Astrocyte (in vitro differentiated cells and primary cell): ENCODE measurements around the gene PRKCE. TPM values are rescaled to one million over a fixed set of nuclear protein-coding genes. Genes with fewer than 3 reads are reported as not detected.

Experiments
- DNase-seq: peaks from one replicate; pipeline ENCODE4 v3.0.0-alpha.2; 2010; ENCODE audit warnings: low read depth
- FAIRE-seq: peaks from 2 replicates; lab custom pipeline; 2011; peaks lifted over from hg19 to GRCh38; lab: Jason Lieb, UNC
- H2AFZ ChIP-seq: 2 replicates; pipeline ENCODE4 v1.6.0; 2012; ENCODE audit warnings: low read depth, low read length, inconsistent platforms
- H3K27ac ChIP-seq: 2 replicates; pipeline ENCODE4 v1.5.1; 2011; ENCODE audit warnings: low read depth, low read length, inconsistent platforms
- H3K27me3 ChIP-seq: 2 replicates; pipeline ENCODE4 v1.6.0; 2011; ENCODE audit warnings: low read length, inconsistent platforms; ENCODE audit not compliant: insufficient read depth
- H3K36me3 ChIP-seq: 2 replicates; pipeline ENCODE4 v1.5.1; 2011; ENCODE audit warnings: low read length, inconsistent platforms; ENCODE audit not compliant: insufficient read depth
- H3K4me1 ChIP-seq: 2 replicates; pipeline ENCODE4 v1.5.1; 2011; ENCODE audit warnings: low read length, inconsistent platforms; ENCODE audit not compliant: insufficient read depth
- H3K4me2 ChIP-seq: 2 replicates; pipeline ENCODE4 v1.6.0; 2012; ENCODE audit warnings: low read length, inconsistent platforms
- H3K4me3 ChIP-seq: 2 replicates; pipeline ENCODE4 v1.5.1; 2011; ENCODE audit warnings: low read depth, mild to moderate bottlenecking, low read length, inconsistent platforms; ENCODE audit not compliant: insufficient read depth
- H3K79me2 ChIP-seq: 2 replicates; pipeline ENCODE4 v1.6.0; 2012; ENCODE audit warnings: mild to moderate bottlenecking, low read length, inconsistent platforms; ENCODE audit not compliant: insufficient read depth
- H3K9ac ChIP-seq: 2 replicates; pipeline ENCODE4 v1.6.0; 2012; ENCODE audit warnings: mild to moderate bottlenecking, low read length, inconsistent platforms
- H3K9me3 ChIP-seq: 2 replicates; pipeline ENCODE4 v1.5.1; 2012; ENCODE audit warnings: low read depth, mild to moderate bottlenecking, low read length, inconsistent platforms; ENCODE audit not compliant: insufficient read depth
- H4K20me1 ChIP-seq: 2 replicates; pipeline ENCODE4 v1.6.0; 2012; ENCODE audit warnings: low read length, inconsistent platforms; ENCODE audit not compliant: insufficient read depth
- H3K27ac Mint-ChIP-seq: one replicate; pipeline ENCODE4 v1.8.0; 2021; ENCODE audit warnings: mild to moderate bottlenecking, mixed read lengths; ENCODE audit not compliant: unreplicated experiment
- H3K27me3 Mint-ChIP-seq: one replicate; pipeline ENCODE4 v1.8.0; 2021; ENCODE audit warnings: low read depth, mixed read lengths; ENCODE audit not compliant: unreplicated experiment
- H3K36me3 Mint-ChIP-seq: one replicate; pipeline ENCODE4 v1.8.0; 2021; ENCODE audit warnings: low read depth, mixed read lengths; ENCODE audit not compliant: unreplicated experiment
- H3K4me1 Mint-ChIP-seq: one replicate; pipeline ENCODE4 v1.8.0; 2021; ENCODE audit warnings: low read depth, mixed read lengths; ENCODE audit not compliant: unreplicated experiment
- H3K4me3 Mint-ChIP-seq: one replicate; pipeline ENCODE4 v1.8.0; 2021; ENCODE audit warnings: mild to moderate bottlenecking, moderate library complexity, mixed read lengths; ENCODE audit not compliant: unreplicated experiment
- H3K9me3 Mint-ChIP-seq: one replicate; pipeline ENCODE4 v1.8.0; 2021; ENCODE audit warnings: mild to moderate bottlenecking, mixed read lengths; ENCODE audit not compliant: unreplicated experiment
- EZH2 ChIP-seq: IDR thresholded peaks from 2 replicates; pipeline ENCODE4 v1.6.1; 2012; ENCODE audit warnings: mild to moderate bottlenecking, low read length, inconsistent platforms; ENCODE audit not compliant: insufficient read depth
- total RNA-seq: library from RNA; stranded (reverse); gene quantifications from 2 replicates; pipeline ENCODE4 v1.2.1, GENCODE V29; 2021
- TF ChIP-seq, protein P1 (sequence below): IDR thresholded peaks from 2 replicates; pipeline ENCODE4 v1.5.1; 2011; ENCODE audit warnings: low read depth, mild to moderate bottlenecking, inconsistent platforms, low read length, moderate library complexity; ENCODE audit not compliant: insufficient read depth

The PRKCE gene
- total RNA-seq, 1 donor from 2014 or later: 12.8 TPM

DNA sequence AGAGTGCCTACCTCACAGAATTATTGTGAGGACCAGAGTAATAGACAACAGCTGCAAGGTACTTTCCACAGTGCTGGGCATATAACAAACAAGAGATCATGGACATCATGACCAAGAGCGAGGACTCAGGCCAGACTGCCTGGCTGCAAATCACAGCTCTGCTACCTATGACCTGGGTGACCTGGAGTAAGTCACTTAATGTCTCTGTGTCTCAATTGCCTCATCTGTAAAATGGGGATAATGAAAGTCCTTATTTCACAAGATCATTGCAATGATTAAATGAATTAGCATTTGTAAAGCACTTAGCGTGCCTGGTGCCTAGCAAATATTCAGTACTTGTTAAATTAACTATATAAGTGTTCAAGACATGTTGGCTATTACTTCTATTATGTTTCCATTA is 59.7 kb downstream of the PRKCE start:
- Histone ChIP-seq H4K20me1 (peaks cover 37% of the 10 kb centered on the region), H3K9me3 (no peaks in the 10 kb centered on the region), H3K27me3 (no peaks in the 10 kb centered on the region), H3K4me2 (no peak overlapping the region), H3K27ac (no peak overlapping the region), H3K36me3 (no peaks in the 10 kb centered on the region), H3K9ac (no peak overlapping the region), H3K4me3 (no peak overlapping the region), H3K4me1 (no peaks in the 10 kb centered on the region), H2AFZ (no peak overlapping the region), H3K79me2 (no peaks in the 10 kb centered on the region)
- no peaks in the 10 kb centered on the region for H3K4me1 Mint-ChIP-seq
- DNase-seq: no peak
- no peak overlapping the region for H3K4me3 Mint-ChIP-seq
- no peak overlapping the region for H3K27ac Mint-ChIP-seq
- H3K9me3 Mint-ChIP-seq: peaks cover 10% of the 10 kb centered on the region
- no peak for FAIRE-seq
- peaks cover 13% of the 10 kb centered on the region for H3K36me3 Mint-ChIP-seq
- TF ChIP-seq, protein P1, sequence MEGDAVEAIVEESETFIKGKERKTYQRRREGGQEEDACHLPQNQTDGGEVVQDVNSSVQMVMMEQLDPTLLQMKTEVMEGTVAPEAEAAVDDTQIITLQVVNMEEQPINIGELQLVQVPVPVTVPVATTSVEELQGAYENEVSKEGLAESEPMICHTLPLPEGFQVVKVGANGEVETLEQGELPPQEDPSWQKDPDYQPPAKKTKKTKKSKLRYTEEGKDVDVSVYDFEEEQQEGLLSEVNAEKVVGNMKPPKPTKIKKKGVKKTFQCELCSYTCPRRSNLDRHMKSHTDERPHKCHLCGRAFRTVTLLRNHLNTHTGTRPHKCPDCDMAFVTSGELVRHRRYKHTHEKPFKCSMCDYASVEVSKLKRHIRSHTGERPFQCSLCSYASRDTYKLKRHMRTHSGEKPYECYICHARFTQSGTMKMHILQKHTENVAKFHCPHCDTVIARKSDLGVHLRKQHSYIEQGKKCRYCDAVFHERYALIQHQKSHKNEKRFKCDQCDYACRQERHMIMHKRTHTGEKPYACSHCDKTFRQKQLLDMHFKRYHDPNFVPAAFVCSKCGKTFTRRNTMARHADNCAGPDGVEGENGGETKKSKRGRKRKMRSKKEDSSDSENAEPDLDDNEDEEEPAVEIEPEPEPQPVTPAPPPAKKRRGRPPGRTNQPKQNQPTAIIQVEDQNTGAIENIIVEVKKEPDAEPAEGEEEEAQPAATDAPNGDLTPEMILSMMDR: no peak
- TF ChIP-seq EZH2: no peak
- H3K27me3 Mint-ChIP-seq: peaks cover 19% of the 10 kb centered on the region

DNA sequence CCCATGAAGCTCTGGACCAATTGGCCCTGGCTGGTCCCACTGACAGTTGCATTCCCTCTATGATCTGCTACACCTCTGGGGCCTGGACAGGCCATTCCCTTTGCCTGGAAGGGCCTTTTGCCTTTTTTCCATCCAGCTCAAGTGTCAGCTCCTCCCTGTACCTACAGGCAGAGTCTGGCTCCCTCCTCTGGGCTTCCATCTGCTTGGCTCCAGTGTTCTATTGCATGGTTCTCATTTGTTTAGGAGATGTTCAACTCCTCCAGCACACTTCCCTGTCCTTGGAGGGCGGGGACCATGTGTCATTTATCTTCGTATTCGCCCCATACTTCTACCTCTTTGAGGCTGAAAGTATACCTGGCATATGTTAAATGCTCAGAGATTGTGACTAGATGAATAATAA is 61.1 kb downstream of the PRKCE start:
- DNase-seq (no peak), FAIRE-seq (no peak)
- Histone ChIP-seq H3K9ac (no peak overlapping the region), H2AFZ (no peak overlapping the region), H3K4me2 (no peak overlapping the region), H3K9me3 (no peaks in the 10 kb centered on the region), H4K20me1 (peaks cover 33% of the 10 kb centered on the region), H3K27me3 (no peaks in the 10 kb centered on the region), H3K27ac (no peak overlapping the region), H3K4me3 (no peak overlapping the region), H3K4me1 (no peaks in the 10 kb centered on the region), H3K36me3 (no peaks in the 10 kb centered on the region), H3K79me2 (no peaks in the 10 kb centered on the region)
- no peak for TF ChIP-seq EZH2
- TF ChIP-seq, protein P1: no peak
- Mint-ChIP-seq H3K4me3 (no peak overlapping the region), H3K27ac (no peak overlapping the region), H3K4me1 (no peaks in the 10 kb centered on the region), H3K36me3 (peaks cover 13% of the 10 kb centered on the region), H3K27me3 (peaks cover 13% of the 10 kb centered on the region), H3K9me3 (peaks cover 10% of the 10 kb centered on the region)

DNA sequence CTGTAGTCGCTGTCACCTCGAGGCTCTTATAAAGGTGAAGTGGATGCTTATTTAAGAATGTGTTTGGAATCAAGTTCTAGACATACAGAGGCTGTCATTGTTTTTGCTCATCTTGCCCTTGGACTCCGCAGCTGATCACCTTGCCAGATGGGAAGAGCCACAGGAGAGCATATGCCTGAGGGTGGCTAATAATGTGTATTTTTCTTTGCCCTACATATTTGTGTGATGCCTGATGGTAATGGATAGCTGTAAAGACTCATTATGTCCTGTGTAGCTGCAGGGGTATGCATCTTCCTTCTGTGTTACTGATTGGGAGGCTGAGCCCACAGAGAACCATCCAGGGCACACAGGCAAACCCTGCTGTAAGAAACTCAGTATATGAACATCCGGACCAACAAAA is 61.7 kb downstream of the PRKCE start:
- no peak overlapping the region for H3K27ac Mint-ChIP-seq
- Histone ChIP-seq H3K4me1 (no peaks in the 10 kb centered on the region), H3K4me2 (no peak overlapping the region), H3K9me3 (no peaks in the 10 kb centered on the region), H3K9ac (no peak overlapping the region), H3K27me3 (no peaks in the 10 kb centered on the region), H3K4me3 (no peak overlapping the region), H3K79me2 (no peaks in the 10 kb centered on the region), H3K27ac (no peak overlapping the region), H2AFZ (no peak overlapping the region), H3K36me3 (no peaks in the 10 kb centered on the region), H4K20me1 (peaks cover 33% of the 10 kb centered on the region)
- TF ChIP-seq, protein P1: no peak
- no peak for TF ChIP-seq EZH2
- H3K4me3 Mint-ChIP-seq: no peak overlapping the region
- H3K27me3 Mint-ChIP-seq: peaks cover 10% of the 10 kb centered on the region
- H3K4me1 Mint-ChIP-seq: no peaks in the 10 kb centered on the region
- H3K9me3 Mint-ChIP-seq: peaks cover 6% of the 10 kb centered on the region
- FAIRE-seq (no peak), DNase-seq (no peak)
- H3K36me3 Mint-ChIP-seq: peaks cover 11% of the 10 kb centered on the region
